K562 (cell line): ENCODE results near the gene ZNF607. TPM values are rescaled to one million over a fixed set of nuclear protein-coding genes. Genes with fewer than 3 reads are reported as not detected.

ENCODE experiments used
- ATAC-seq: fragments of 200-7000 bp; cut with Tn5 transposase; 3 replicates; pipeline ENCODE4 v1.9.1; 2020; ENCODE audit warnings: moderate library complexity
- BruUV-seq: library from RNA; stranded (reverse); fragments of 400-500 nt; replicated peaks from 2 replicates; lab custom pipeline; 2021; lab: Mats Ljungman, UMichigan
- CTCF ChIA-PET: fragments of 300-600 bp; formaldehyde crosslinking; extraction: SDS; loops from one replicate; lab custom pipeline; 2021; ENCODE audit warnings: low intra/inter-chr PET ratio; lab: Yijun Ruan, JAX
- POLR2A ChIA-PET: fragments of 300-600, 350-650 bp; sonication (Branson Sonifier 250); formaldehyde crosslinking; extraction: SDS; loops from one replicate; lab custom pipeline; 2021; ENCODE audit warnings: antibody characterized with exemption, inconsistent platforms; lab: Yijun Ruan, JAX
- DNase-seq, 4 experiments: peaks; one replicate each; pipeline versions ENCODE4 v3.0.0 to v3.0.0-alpha.2; 2011 to 2018; ENCODE audit warnings: low spot score in 3 of 4, mixed read lengths in 3 of 4; ENCODE audit errors: extremely low read depth in 1 of 4
- FAIRE-seq: peaks from 2 replicates; lab custom pipeline; 2011; peaks lifted over from hg19 to GRCh38; lab: Jason Lieb, UNC
- H2AFZ ChIP-seq: 2 replicates; pipeline ENCODE4 v1.6.0; 2011; ENCODE audit warnings: low read depth, low read length, control low read depth, inconsistent platforms
- H3K27ac ChIP-seq: fragments of 200-600 bp; 3 replicates; pipeline ENCODE4 v1.8.0; 2011; ENCODE audit warnings: low read depth, mild to moderate bottlenecking, control low read depth, inconsistent platforms, low read length, moderate library complexity, mixed read lengths; ENCODE audit errors: extremely low read depth
- H3K27me3 ChIP-seq, 2 experiments: fragments of 300-600 bp in 1 of 2; 2 replicates in 1 of 2; 3 replicates in 1 of 2; pipeline versions ENCODE4 v1.6.0 to v1.8.0; 2011; ENCODE audit warnings: inconsistent platforms in 2 of 2, low read length in 2 of 2, mild to moderate bottlenecking in 1 of 2, mixed read lengths in 1 of 2, moderate library complexity in 1 of 2; ENCODE audit not compliant: control insufficient read depth in 2 of 2, insufficient read depth in 2 of 2
- H3K36me3 ChIP-seq: fragments of 300-600 bp; 3 replicates; pipeline ENCODE4 v1.8.0; 2011; ENCODE audit warnings: mild to moderate bottlenecking, low read length, inconsistent platforms; ENCODE audit not compliant: control insufficient read depth, insufficient read depth
- H3K4me1 ChIP-seq, 2 experiments: fragments of 200-600 bp in 1 of 2; replicated peaks in 1 of 2; 2 replicates in 1 of 2; 3 replicates in 1 of 2; pipeline versions ENCODE4 v1.5.1 to v1.8.0; 2011; ENCODE audit warnings: inconsistent platforms in 2 of 2, low read length in 2 of 2, mild to moderate bottlenecking in 1 of 2, mixed read lengths in 1 of 2, moderate library complexity in 1 of 2; ENCODE audit not compliant: control insufficient read depth in 2 of 2, insufficient read depth in 2 of 2
- H3K4me2 ChIP-seq: 2 replicates; pipeline ENCODE4 v1.6.1; 2011; ENCODE audit warnings: low read length, control low read depth, inconsistent platforms, mixed read lengths; ENCODE audit not compliant: insufficient read depth
- H3K4me3 ChIP-seq: fragments of 200-600 bp; sonication (generic), shearing (Covaris generic); 2 replicates; pipeline ENCODE4 v1.5.1; 2016; ENCODE audit warnings: control low read depth, inconsistent platforms
- H3K79me2 ChIP-seq: fragments of 200-600 bp; 3 replicates; pipeline ENCODE4 v1.8.0; 2011; ENCODE audit warnings: low read length, inconsistent platforms; ENCODE audit not compliant: control insufficient read depth, insufficient read depth
- H3K9ac ChIP-seq, 2 experiments: 2 replicates each; pipeline versions ENCODE4 v1.6.0 to v1.6.1; 2011; ENCODE audit warnings: low read depth in 2 of 2, low read length in 2 of 2, control low read depth in 1 of 2, inconsistent platforms in 1 of 2, mild to moderate bottlenecking in 1 of 2, mixed read lengths in 1 of 2; ENCODE audit not compliant: insufficient read depth in 1 of 2
- H3K9me1 ChIP-seq: one replicate; pipeline ENCODE4 v1.6.0; 2011; ENCODE audit warnings: inconsistent platforms, mild to moderate bottlenecking, low read length, moderate library complexity; ENCODE audit not compliant: control insufficient read depth, insufficient read depth
- H3K9me3 ChIP-seq: replicated peaks from 2 replicates; pipeline ENCODE4 v1.5.1; 2011; ENCODE audit warnings: low read depth, low read length, inconsistent platforms; ENCODE audit not compliant: control insufficient read depth, insufficient read depth
- H4K20me1 ChIP-seq: replicated peaks from 2 replicates; pipeline ENCODE4 v1.6.1; 2011; ENCODE audit warnings: low read length, inconsistent platforms, mixed read lengths; ENCODE audit not compliant: control insufficient read depth, insufficient read depth
- C11orf30 ChIP-seq: fragments of 450-650 bp; IDR thresholded peaks from 2 replicates; pipeline ENCODE4 v1.6.1; 2016; ENCODE audit warnings: low read depth, mild to moderate bottlenecking
- ETV6 ChIP-seq, 3 experiments: fragments of 150-350 bp in 1 of 3; sonication (generic) in 1 of 3; formaldehyde crosslinking in 1 of 3; IDR thresholded peaks; 2 replicates each; pipeline versions ENCODE4 v1.6.1 to v1.8.0; 2014 to 2022; ENCODE audit warnings: borderline replicate concordance in 2 of 3, low read depth in 2 of 3, antibody characterized with exemption in 1 of 3, low read length in 1 of 3, mild to moderate bottlenecking in 1 of 3, missing genetic modification reagents in 1 of 3
- LEF1 ChIP-seq: fragments of 450-650 bp; IDR thresholded peaks from 2 replicates; pipeline ENCODE4 v1.6.1; 2016; ENCODE audit warnings: mild to moderate bottlenecking
- MAFF ChIP-seq: IDR thresholded peaks from 2 replicates; pipeline ENCODE4 v1.6.1; 2012; ENCODE audit warnings: low read length, improper control_type of control experiment
- MAFG ChIP-seq: fragments of 450-650 bp; conservative IDR thresholded peaks from 2 replicates; pipeline ENCODE4 v1.6.1; 2016; ENCODE audit warnings: missing genetic modification characterization, missing compliant biosample characterization
- MAFK ChIP-seq: IDR thresholded peaks from 2 replicates; pipeline ENCODE4 v1.6.1; 2011; ENCODE audit warnings: low read length, improper control_type of control experiment
- NFIC ChIP-seq: fragments of 450-650 bp; IDR thresholded peaks from 2 replicates; pipeline ENCODE4 v1.6.1; 2017; ENCODE audit warnings: mild to moderate bottlenecking, inconsistent platforms
- RNF219 ChIP-seq: fragments of 250-450 bp; sonication (Bioruptor Pico); IDR thresholded peaks from 2 replicates; pipeline ENCODE4 v1.5.0; 2022; ENCODE audit warnings: mild to moderate bottlenecking
- ZNF316 ChIP-seq: fragments of 450-650 bp; IDR thresholded peaks from 2 replicates; pipeline ENCODE4 v1.6.1; 2016
- WGBS: fragments of 100-300 bp; shearing (Covaris generic); methylation state at CpG from one replicate; pipeline ENCODE4 v1.1.6; 2016; ENCODE audit warnings: low coverage, mixed read lengths; ENCODE audit not compliant: insufficient coverage; ENCODE audit errors: missing lambda C conversion rate; 5-methylcytosine and 5-hydroxymethylcytosine counted together
- in situ Hi-C: fragments of 300-500 bp; cut with MboI; formaldehyde crosslinking; loops from 4 replicates; pipeline ENCODE4 v1.15.0; 2018; ENCODE audit warnings: inconsistent platforms, mixed read lengths
- intact Hi-C: fragments of 100-400 bp; cut with micrococcal nuclease; formaldehyde crosslinking; loops from 2 replicates; pipeline ENCODE4 v1.14.2; 2022
- polyA plus RNA-seq, 8 experiments: library from polyadenylated mRNA; depleted of rRNA in 4 of 8; stranded (reverse) in 5 of 8; unstranded in 3 of 8; fragments of >200 nt; fragmentation: Nextera tagmentation in 2 of 8; fragmentation: Illumina TruSeq in 1 of 8; extraction: Ambion mirVana in 2 of 8; extraction: Trizol in 1 of 8; gene quantifications; 2 replicates each; pipeline versions ENCODE4 v1.2.1 to v1.2.3, GENCODE V29; 2011 to 2014; ENCODE audit warnings: inconsistent platforms in 1 of 8, missing spikeins in 1 of 8
- total RNA-seq, 7 experiments: library from RNA; depleted of rRNA in 6 of 7; stranded (reverse); fragments of >200 nt in 6 of 7; fragmentation: Illumina TruSeq in 2 of 7; extraction: Trizol in 2 of 7; gene quantifications; 2 replicates each; pipeline versions ENCODE4 v1.2.1 to v1.2.3, GENCODE V29; 2011 to 2021; ENCODE audit warnings: low replicate concordance in 1 of 7
- TF ChIP-seq, protein P1 (sequence below): fragments of 450-650 bp; IDR thresholded peaks from 2 replicates; pipeline ENCODE4 v1.6.1; 2017; ENCODE audit warnings: antibody characterized with exemption, mild to moderate bottlenecking
- TF ChIP-seq, protein P2 (sequence below): fragments of 250-450 bp; sonication (Bioruptor Pico); IDR thresholded peaks from 2 replicates; pipeline ENCODE4 v1.8.0; 2021; ENCODE audit warnings: mild to moderate bottlenecking, moderate library complexity

Gene ZNF607
- total and polyA plus RNA-seq, 9 of the 15 experiments (the other 6 are each of a cell fraction or from before 2014, with no cell fraction given): 0.65 to 5.1 (median 3.6) TPM

DNA sequence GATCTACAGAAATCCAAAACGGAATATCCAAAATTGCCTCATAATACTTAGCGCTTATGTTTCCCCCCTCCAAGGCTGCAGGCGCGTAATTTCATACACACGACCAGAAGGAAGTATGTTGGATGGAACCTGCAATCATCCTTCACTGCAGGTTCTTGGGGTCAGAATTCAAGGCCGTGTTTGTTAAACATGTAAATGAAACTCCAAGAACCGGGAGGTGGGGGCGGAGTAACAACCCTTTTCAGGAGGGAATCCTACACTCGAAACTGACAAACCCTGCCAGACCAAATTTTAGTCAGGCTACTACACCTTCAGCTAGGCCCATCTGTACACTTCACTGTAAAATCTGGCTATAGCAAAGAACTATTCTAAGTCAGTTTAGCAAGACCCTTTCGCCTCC, 1.3 kb downstream of the ZNF607 start (continued):
- no peak for TF ChIP-seq RNF219 (CRISPR knock-in tag)
- no peak for TF ChIP-seq LEF1
- no peak for TF ChIP-seq ETV6 (IDR thresholded peaks at IDR 0.05; ENCODE audit: borderline replicate concordance in 1 of 2, low read depth in 2 of 2, low read length in 1 of 2)
- TF ChIP-seq ETV6 (CRISPR knock-in tag; IDR thresholded peaks at IDR 0.05; ENCODE audit: borderline replicate concordance): no peak
- TF ChIP-seq NFIC: no peak

DNA sequence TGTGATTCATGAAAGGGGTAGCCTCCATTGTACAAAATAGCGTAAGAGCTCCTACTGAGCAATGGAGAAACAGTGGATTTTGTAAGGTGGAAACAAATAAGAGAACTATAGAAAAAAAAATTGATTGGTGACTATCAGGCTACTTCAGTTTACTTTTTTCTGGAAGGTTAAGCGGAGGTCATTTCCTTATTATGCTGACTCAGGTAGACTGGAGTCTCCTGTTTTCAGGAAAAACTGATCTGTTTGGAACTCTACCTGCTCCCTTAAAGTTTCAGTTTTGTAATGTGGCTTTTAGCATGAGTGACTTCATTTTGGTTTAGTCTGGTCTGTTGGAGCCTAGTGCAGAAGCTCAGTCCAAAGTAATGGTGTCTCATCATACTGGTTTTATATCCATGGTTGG, 3.4 kb downstream of the ZNF607 start:
- H3K4me3 ChIP-seq: no peak overlapping the region
- H3K36me3 ChIP-seq: peaks cover under 1% of the 10 kb centered on the region; the same call in 2 of the 3 replicates
- TF ChIP-seq MAFK: peak; percentile 68; the same call in 1 of the 2 replicates
- TF ChIP-seq MAFG (tag): 0 out of 2 replicates have a peak, but pooled peaks have one; percentile 17
- TF ChIP-seq, protein P1, sequence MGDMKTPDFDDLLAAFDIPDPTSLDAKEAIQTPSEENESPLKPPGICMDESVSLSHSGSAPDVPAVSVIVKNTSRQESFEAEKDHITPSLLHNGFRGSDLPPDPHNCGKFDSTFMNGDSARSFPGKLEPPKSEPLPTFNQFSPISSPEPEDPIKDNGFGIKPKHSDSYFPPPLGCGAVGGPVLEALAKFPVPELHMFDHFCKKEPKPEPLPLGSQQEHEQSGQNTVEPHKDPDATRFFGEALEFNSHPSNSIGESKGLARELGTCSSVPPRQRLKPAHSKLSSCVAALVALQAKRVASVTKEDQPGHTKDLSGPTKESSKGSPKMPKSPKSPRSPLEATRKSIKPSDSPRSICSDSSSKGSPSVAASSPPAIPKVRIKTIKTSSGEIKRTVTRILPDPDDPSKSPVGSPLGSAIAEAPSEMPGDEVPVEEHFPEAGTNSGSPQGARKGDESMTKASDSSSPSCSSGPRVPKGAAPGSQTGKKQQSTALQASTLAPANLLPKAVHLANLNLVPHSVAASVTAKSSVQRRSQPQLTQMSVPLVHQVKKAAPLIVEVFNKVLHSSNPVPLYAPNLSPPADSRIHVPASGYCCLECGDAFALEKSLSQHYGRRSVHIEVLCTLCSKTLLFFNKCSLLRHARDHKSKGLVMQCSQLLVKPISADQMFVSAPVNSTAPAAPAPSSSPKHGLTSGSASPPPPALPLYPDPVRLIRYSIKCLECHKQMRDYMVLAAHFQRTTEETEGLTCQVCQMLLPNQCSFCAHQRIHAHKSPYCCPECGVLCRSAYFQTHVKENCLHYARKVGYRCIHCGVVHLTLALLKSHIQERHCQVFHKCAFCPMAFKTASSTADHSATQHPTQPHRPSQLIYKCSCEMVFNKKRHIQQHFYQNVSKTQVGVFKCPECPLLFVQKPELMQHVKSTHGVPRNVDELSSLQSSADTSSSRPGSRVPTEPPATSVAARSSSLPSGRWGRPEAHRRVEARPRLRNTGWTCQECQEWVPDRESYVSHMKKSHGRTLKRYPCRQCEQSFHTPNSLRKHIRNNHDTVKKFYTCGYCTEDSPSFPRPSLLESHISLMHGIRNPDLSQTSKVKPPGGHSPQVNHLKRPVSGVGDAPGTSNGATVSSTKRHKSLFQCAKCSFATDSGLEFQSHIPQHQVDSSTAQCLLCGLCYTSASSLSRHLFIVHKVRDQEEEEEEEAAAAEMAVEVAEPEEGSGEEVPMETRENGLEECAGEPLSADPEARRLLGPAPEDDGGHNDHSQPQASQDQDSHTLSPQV: 0 out of 2 replicates have a peak, but pooled peaks have one; percentile 23
- TF ChIP-seq, protein P2, sequence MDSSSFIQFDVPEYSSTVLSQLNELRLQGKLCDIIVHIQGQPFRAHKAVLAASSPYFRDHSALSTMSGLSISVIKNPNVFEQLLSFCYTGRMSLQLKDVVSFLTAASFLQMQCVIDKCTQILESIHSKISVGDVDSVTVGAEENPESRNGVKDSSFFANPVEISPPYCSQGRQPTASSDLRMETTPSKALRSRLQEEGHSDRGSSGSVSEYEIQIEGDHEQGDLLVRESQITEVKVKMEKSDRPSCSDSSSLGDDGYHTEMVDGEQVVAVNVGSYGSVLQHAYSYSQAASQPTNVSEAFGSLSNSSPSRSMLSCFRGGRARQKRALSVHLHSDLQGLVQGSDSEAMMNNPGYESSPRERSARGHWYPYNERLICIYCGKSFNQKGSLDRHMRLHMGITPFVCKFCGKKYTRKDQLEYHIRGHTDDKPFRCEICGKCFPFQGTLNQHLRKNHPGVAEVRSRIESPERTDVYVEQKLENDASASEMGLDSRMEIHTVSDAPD: no peak
- TF ChIP-seq ETV6 (IDR thresholded peaks at IDR 0.05; ENCODE audit: borderline replicate concordance in 1 of 2, low read depth in 2 of 2, low read length in 1 of 2): no peak
- TF ChIP-seq ETV6 (CRISPR knock-in tag; IDR thresholded peaks at IDR 0.05; ENCODE audit: borderline replicate concordance): no peak
- TF ChIP-seq ZNF316: peak; percentile 76
- peak; percentile 66 for TF ChIP-seq C11orf30
- peak; percentile 75 for TF ChIP-seq MAFF
- no peak for FAIRE-seq
- no peaks in the 10 kb centered on the region for H4K20me1 ChIP-seq
- intact Hi-C loops: no loop called here
- no peaks in the 10 kb centered on the region for H3K27me3 ChIP-seq
- ATAC-seq: no peak
- H3K9me1 ChIP-seq: no peaks in the 10 kb centered on the region
- no peak for DNase-seq
- POLR2A ChIA-PET: no interaction called here
- H3K9me3 ChIP-seq: no peaks in the 10 kb centered on the region
- in situ Hi-C loops: no loop called here
- 83% methylated on average over 2 of the region's 2 CpGs for WGBS
- no peak overlapping the region for H2AFZ ChIP-seq
- H3K4me1 ChIP-seq: peaks cover 0 to 5% of the 10 kb centered on the region in 2 experiments; a peak in 2 of 5 replicates
- no peak overlapping the region for H3K27ac ChIP-seq
- peaks cover 15% of the 10 kb centered on the region for H3K79me2 ChIP-seq
- BruUV-seq: no TSS peak
- no peak overlapping the region for H3K9ac ChIP-seq
- H3K4me2 ChIP-seq: no peak overlapping the region
- CTCF ChIA-PET: no interaction called here
